GM12878 (cell line): ENCODE results near the gene POLR1D.

Source experiments
- BHLHE40 ChIP-seq, 2 experiments: fragments of 450-650 bp in 1 of 2; IDR thresholded peaks; 2 replicates each; pipeline ENCODE4 v1.6.1; 2011 to 2017; ENCODE audit warnings: low read depth in 2 of 2, borderline replicate concordance in 1 of 2, improper control_type of control experiment in 1 of 2, low read length in 1 of 2, mild to moderate bottlenecking in 1 of 2
- NFYB ChIP-seq: IDR thresholded peaks from 2 replicates; pipeline ENCODE4 v1.6.1; 2011; ENCODE audit warnings: low read depth, mild to moderate bottlenecking, low read length, improper control_type of control experiment, moderate library complexity; ENCODE audit not compliant: insufficient read depth
- PRDM15 ChIP-seq: fragments of 450-650 bp; formaldehyde crosslinking; IDR thresholded peaks from 2 replicates; pipeline ENCODE4 v1.4.0; 2020; ENCODE audit warnings: mild to moderate bottlenecking, moderate library complexity
- RFX5 ChIP-seq: IDR thresholded peaks from 2 replicates; pipeline ENCODE4 v1.6.1; 2011; ENCODE audit warnings: low read depth, low read length, improper control_type of control experiment
- TF ChIP-seq, protein P1 (sequence below), 3 experiments: IDR thresholded peaks in 2 of 3; conservative IDR thresholded peaks in 1 of 3; 2 replicates each; pipeline ENCODE4 v1.5.1; 2011; ENCODE audit warnings: low read depth in 3 of 3, low read length in 3 of 3, mild to moderate bottlenecking in 3 of 3, control low read depth in 2 of 3, moderate library complexity in 2 of 3, inconsistent platforms in 1 of 3, mixed read lengths in 1 of 3; ENCODE audit not compliant: control insufficient read depth in 2 of 3, insufficient read depth in 1 of 3; ENCODE audit errors: extremely low read depth in 1 of 3
- TF ChIP-seq, protein P2 (sequence below): fragments of 450-650 bp; IDR thresholded peaks from 2 replicates; pipeline ENCODE4 v1.6.1; 2017; ENCODE audit warnings: mild to moderate bottlenecking

- TF ChIP-seq, protein P1, sequence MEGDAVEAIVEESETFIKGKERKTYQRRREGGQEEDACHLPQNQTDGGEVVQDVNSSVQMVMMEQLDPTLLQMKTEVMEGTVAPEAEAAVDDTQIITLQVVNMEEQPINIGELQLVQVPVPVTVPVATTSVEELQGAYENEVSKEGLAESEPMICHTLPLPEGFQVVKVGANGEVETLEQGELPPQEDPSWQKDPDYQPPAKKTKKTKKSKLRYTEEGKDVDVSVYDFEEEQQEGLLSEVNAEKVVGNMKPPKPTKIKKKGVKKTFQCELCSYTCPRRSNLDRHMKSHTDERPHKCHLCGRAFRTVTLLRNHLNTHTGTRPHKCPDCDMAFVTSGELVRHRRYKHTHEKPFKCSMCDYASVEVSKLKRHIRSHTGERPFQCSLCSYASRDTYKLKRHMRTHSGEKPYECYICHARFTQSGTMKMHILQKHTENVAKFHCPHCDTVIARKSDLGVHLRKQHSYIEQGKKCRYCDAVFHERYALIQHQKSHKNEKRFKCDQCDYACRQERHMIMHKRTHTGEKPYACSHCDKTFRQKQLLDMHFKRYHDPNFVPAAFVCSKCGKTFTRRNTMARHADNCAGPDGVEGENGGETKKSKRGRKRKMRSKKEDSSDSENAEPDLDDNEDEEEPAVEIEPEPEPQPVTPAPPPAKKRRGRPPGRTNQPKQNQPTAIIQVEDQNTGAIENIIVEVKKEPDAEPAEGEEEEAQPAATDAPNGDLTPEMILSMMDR (IDR thresholded peaks at IDR 0.05 in 2 of 3, conservative IDR thresholded peaks at IDR 0.05 in 1 of 3; ENCODE audit: control insufficient read depth in 2 of 3, extremely low read depth in 1 of 3, insufficient read depth in 1 of 3, low read depth in 3 of 3, low read length in 3 of 3), result peak in 1 of 3 experiments; percentile 15; a peak in 1 of 6 replicates
- TF ChIP-seq BHLHE40 (IDR thresholded peaks at IDR 0.05; ENCODE audit: borderline replicate concordance in 1 of 2, low read depth in 2 of 2, low read length in 1 of 2) (no peak), PRDM15 (CRISPR knock-in tag) (no peak), RFX5 (no peak), NFYB (no peak)
- TF ChIP-seq, protein P2, sequence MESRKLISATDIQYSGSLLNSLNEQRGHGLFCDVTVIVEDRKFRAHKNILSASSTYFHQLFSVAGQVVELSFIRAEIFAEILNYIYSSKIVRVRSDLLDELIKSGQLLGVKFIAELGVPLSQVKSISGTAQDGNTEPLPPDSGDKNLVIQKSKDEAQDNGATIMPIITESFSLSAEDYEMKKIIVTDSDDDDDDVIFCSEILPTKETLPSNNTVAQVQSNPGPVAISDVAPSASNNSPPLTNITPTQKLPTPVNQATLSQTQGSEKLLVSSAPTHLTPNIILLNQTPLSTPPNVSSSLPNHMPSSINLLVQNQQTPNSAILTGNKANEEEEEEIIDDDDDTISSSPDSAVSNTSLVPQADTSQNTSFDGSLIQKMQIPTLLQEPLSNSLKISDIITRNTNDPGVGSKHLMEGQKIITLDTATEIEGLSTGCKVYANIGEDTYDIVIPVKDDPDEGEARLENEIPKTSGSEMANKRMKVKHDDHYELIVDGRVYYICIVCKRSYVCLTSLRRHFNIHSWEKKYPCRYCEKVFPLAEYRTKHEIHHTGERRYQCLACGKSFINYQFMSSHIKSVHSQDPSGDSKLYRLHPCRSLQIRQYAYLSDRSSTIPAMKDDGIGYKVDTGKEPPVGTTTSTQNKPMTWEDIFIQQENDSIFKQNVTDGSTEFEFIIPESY, result no peak
These were observed 1.8 kb upstream of the POLR1D start for GRCh38 chr13:27619728-27620376.
